ENCODE measurements around the gene MPC2.

Gene MPC2

DNA sequence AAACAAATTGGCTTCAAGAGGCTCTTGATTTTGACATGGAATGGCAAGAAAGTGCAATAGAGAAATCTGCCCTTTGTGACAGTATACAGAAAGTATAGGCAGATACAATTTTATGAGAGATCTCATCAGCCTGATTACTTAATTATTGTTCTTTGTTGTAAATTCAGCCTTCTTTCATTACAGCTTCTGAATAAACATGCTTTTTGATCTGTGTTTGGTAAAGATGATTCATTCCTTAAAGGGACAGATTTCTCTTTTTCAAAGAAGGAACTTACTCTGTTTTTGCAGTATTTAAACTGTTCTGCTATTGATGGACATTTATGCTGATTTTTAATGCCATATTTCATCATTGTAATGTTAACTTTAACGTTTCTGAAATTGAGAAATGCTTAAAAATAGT is 13.7 kb upstream of the MPC2 start:
- FAIRE-seq: no peak

GRCh38 chr1:167949785-167950184 is 12.9 kb upstream of the MPC2 start:
- TF ChIP-seq POLR2A (IDR thresholded peaks at IDR 0.05; ENCODE audit: low read depth, low read length) (no peak), TAF1 (IDR thresholded peaks at IDR 0.05; ENCODE audit: borderline replicate concordance, low read depth, low read length) (no peak), POLR2AphosphoS5 (IDR thresholded peaks at IDR 0.05; ENCODE audit: low read depth, low read length) (no peak)
- no peak for DNase-seq (ENCODE audit: insufficient read length)
- no peak for FAIRE-seq

More for the DNA sequence above, 13.7 kb upstream of the MPC2 start:
- no peak for TF ChIP-seq POLR2AphosphoS5 (IDR thresholded peaks at IDR 0.05; ENCODE audit: low read depth, low read length)
- no peak for TF ChIP-seq TAF1 (IDR thresholded peaks at IDR 0.05; ENCODE audit: borderline replicate concordance, low read depth, low read length)
- TF ChIP-seq POLR2A (IDR thresholded peaks at IDR 0.05; ENCODE audit: low read depth, low read length): no peak
- DNase-seq (ENCODE audit: insufficient read length): no peak

DNA sequence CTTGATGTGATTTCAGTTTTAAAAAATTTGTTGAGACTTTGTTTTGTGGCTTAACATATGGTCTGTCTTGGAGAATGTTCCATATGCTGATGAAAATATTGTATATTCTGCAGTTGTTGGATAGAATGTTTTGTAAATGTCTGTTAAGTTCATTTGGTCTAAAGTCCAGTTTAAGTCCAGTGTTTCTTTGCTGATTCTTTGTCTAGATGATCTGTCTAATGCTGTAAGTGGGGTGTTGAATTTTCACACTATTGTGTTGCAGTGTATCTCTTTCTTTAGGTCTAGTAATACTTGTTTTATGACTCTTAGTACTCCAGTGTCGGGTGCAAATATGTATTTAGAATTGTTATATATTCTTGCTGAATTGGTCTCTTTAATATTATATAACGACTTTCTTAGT is 10.9 kb upstream of the MPC2 start:
- FAIRE-seq (no peak), DNase-seq (ENCODE audit: insufficient read length) (no peak)
- TF ChIP-seq TAF1 (IDR thresholded peaks at IDR 0.05; ENCODE audit: borderline replicate concordance, low read depth, low read length) (no peak), POLR2A (IDR thresholded peaks at IDR 0.05; ENCODE audit: low read depth, low read length) (no peak), POLR2AphosphoS5 (IDR thresholded peaks at IDR 0.05; ENCODE audit: low read depth, low read length) (no peak)

- DNase-seq (ENCODE audit: insufficient read length): no peak
- FAIRE-seq: no peak
- TF ChIP-seq TAF1 (IDR thresholded peaks at IDR 0.05; ENCODE audit: borderline replicate concordance, low read depth, low read length) (no peak), POLR2AphosphoS5 (IDR thresholded peaks at IDR 0.05; ENCODE audit: low read depth, low read length) (no peak), POLR2A (IDR thresholded peaks at IDR 0.05; ENCODE audit: low read depth, low read length) (no peak)
Measured at GRCh38 chr1:167943541-167943940, 6.7 kb upstream of the MPC2 start.

GRCh38 chr1:167940264-167940663 is 3.4 kb upstream of the MPC2 start:
- TF ChIP-seq TAF1 (IDR thresholded peaks at IDR 0.05; ENCODE audit: borderline replicate concordance, low read depth, low read length) (no peak), POLR2A (IDR thresholded peaks at IDR 0.05; ENCODE audit: low read depth, low read length) (no peak), POLR2AphosphoS5 (IDR thresholded peaks at IDR 0.05; ENCODE audit: low read depth, low read length) (no peak)
- no peak for FAIRE-seq
- no peak for DNase-seq (ENCODE audit: insufficient read length)

- FAIRE-seq (no peak), DNase-seq (ENCODE audit: insufficient read length) (no peak)
- TF ChIP-seq POLR2A (IDR thresholded peaks at IDR 0.05; ENCODE audit: low read depth, low read length): no peak
- no peak for TF ChIP-seq POLR2AphosphoS5 (IDR thresholded peaks at IDR 0.05; ENCODE audit: low read depth, low read length)
- TF ChIP-seq TAF1 (IDR thresholded peaks at IDR 0.05; ENCODE audit: borderline replicate concordance, low read depth, low read length): no peak
Measured at GRCh38 chr1:167938080-167938636, 1.3 kb upstream of the MPC2 start.

DNA sequence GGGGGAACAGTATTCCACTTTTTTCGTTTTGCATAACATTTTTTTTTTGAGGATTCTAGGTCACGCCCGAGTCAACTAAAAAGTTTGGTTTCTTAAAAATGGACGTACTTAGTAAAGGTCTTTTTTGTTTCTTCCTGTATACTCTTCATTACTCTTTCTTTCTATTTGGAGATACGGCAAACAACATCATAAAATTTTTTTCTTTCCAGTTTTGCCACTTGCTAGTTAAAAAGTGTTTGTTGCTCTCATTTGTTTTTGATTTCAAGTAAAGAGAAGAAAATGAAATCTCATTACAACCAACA is 788 bp upstream of the MPC2 start:
- no peak for DNase-seq (ENCODE audit: insufficient read length)
- no peak for FAIRE-seq
- no peak for TF ChIP-seq POLR2A (IDR thresholded peaks at IDR 0.05; ENCODE audit: low read depth, low read length)
- TF ChIP-seq TAF1 (IDR thresholded peaks at IDR 0.05; ENCODE audit: borderline replicate concordance, low read depth, low read length): no peak
- TF ChIP-seq POLR2AphosphoS5 (IDR thresholded peaks at IDR 0.05; ENCODE audit: low read depth, low read length): no peak

- FAIRE-seq: peak; percentile 100
- TF ChIP-seq POLR2A (IDR thresholded peaks at IDR 0.05; ENCODE audit: low read depth, low read length): peak; percentile 92
- peak; percentile 77; the same call in 1 of the 2 replicates for TF ChIP-seq POLR2AphosphoS5 (IDR thresholded peaks at IDR 0.05; ENCODE audit: low read depth, low read length)
- TF ChIP-seq TAF1 (IDR thresholded peaks at IDR 0.05; ENCODE audit: borderline replicate concordance, low read depth, low read length): peak; percentile 59; the same call in 1 of the 2 replicates
- DNase-seq (ENCODE audit: insufficient read length): peak; percentile 90
Measured at GRCh38 chr1:167936068-167936929, 573 bp downstream of the MPC2 start, which contains the start of gene DCAF6. Gene DCAF6 (plus strand): TSS chr1:167936683. CDS start chr1:167936912, 229 bp downstream.

GRCh38 chr1:167935216-167936067 is 1.4 kb downstream of the MPC2 start:
- FAIRE-seq (peak; percentile 72), DNase-seq (ENCODE audit: insufficient read length) (no peak)
- TF ChIP-seq POLR2AphosphoS5 (IDR thresholded peaks at IDR 0.05; ENCODE audit: low read depth, low read length): no peak; the same call in 1 of the 2 replicates
- TF ChIP-seq TAF1 (IDR thresholded peaks at IDR 0.05; ENCODE audit: borderline replicate concordance, low read depth, low read length): no peak

GRCh38 chr1:167934426-167935215 is 2.3 kb downstream of the MPC2 start:
- no peak for TF ChIP-seq TAF1 (IDR thresholded peaks at IDR 0.05; ENCODE audit: borderline replicate concordance, low read depth, low read length)
- TF ChIP-seq POLR2A (IDR thresholded peaks at IDR 0.05; ENCODE audit: low read depth, low read length): no peak
- TF ChIP-seq POLR2AphosphoS5 (IDR thresholded peaks at IDR 0.05; ENCODE audit: low read depth, low read length): no peak
- no peak for DNase-seq (ENCODE audit: insufficient read length)
- no peak for FAIRE-seq

Measured in GM12892 (cell line).